Measurements from ENCODE around the gene TBC1D8. TPM values are rescaled to one million over a fixed set of nuclear protein-coding genes. Genes with fewer than 3 reads are reported as not detected.

Gene TBC1D8
- total and polyA plus RNA-seq, 7 experiments from 2014 or later: 0.30 to 20.1 (median 2.2) TPM

DNA sequence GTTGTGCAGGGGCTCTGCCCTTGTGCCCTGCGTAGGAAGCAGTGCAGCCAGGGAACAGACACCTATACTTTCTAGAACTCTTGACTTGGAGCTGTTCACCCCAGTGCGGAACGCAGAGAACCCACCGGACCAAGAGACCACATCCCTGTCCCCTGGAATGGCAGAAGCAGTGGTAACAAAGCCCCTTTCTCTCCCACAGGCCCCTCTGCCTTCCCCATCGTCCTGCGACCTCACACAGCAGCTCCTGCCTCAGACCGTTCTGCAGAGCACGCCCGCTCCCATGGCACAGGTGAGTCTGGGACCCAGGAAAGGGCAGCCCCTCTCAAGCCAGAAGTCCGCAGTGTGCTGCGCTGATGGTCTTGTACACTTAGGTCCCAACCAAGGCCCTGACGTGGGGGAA is 173.7 kb downstream of the TBC1D8 start:
- no peak overlapping the region for H3K27ac Mint-ChIP-seq
- ChIA-PET CTCF (interaction anchor here (2.1 kb wide), 1 partner anchor 367 kb away, joined by 7 read pairs; no protein-coding TSS in a partner anchor), POLR2A (no interaction called here)
- no peak overlapping the region for H3K27ac ChIP-seq (ENCODE audit: low read depth, low read length)
- no peak overlapping the region for H3K4me3 Mint-ChIP-seq
- DNase-seq (no peak), ATAC-seq (no peak)
- no peaks in the 10 kb centered on the region for H3K27me3 Mint-ChIP-seq
- H3K9me3 ChIP-seq (ENCODE audit: control insufficient read depth in 2 of 3, low read length in 3 of 3): no peaks in the 10 kb centered on the region
- peaks cover 0 to 1% (median 0%) of the 10 kb centered on the region in 11 donors for H3K9me3 Mint-ChIP-seq
- H3K36me3 Mint-ChIP-seq: peaks cover 0 to 21% (median 0%) of the 10 kb centered on the region in 5 donors
- H3K36me3 ChIP-seq (ENCODE audit: control insufficient read depth in 2 of 3, insufficient read depth in 3 of 3, low read length in 3 of 3): peaks cover 0 to under 1% (median 0%) of the 10 kb centered on the region in 3 experiments
- intact Hi-C loops (cut with micrococcal nuclease): no loop called here
- no peak overlapping the region for H3K4me3 ChIP-seq (ENCODE audit: low read length)
- H3K4me1 Mint-ChIP-seq: peaks cover 0 to 3% (median 0%) of the 10 kb centered on the region in 7 donors
- H3K4me1 ChIP-seq (ENCODE audit: control insufficient read depth in 2 of 2, insufficient read depth in 2 of 2, low read length in 2 of 2): no peaks in the 10 kb centered on the region
- no peaks in the 10 kb centered on the region for H3K27me3 ChIP-seq (ENCODE audit: control insufficient read depth in 2 of 2, insufficient read depth in 2 of 2, low read length in 2 of 2)

DNA sequence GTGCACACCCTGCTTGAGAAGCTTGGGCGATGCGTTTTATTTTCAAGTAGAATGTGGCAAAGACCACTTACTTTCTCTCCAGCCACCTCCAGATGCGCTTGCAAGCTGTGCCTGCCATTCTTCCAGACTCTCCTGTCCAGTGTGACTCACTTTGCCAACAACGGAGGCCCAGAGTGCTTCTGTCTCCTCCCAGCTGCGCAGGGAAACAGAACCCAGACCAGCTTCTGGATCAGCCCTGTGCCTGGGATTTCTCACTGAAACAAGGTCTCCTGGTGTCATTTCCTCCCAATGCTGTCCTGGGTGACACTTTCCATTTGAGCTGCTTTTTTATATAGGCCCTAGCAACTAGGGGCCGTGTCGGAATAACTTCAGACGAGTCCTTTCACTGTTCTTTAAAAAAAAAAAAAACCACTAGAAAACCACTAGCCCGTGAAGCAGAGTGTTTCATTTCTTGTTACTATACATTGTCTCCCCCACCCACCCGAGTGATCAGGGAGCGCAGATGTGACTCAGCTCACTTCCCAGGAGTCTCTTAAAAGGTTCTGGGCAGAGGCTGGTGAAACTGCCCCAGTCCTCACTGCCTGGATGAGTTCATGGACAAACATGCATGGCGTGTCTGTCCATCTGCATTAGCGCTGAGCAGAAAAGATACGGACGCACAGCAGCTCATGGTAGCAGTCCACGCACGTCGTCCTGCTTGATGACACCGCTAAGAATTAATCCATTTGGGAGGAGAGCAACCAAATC is 174.4 kb downstream of the TBC1D8 start:
- ChIA-PET POLR2A (interaction anchor here (0.6 kb wide), 1 partner anchor 225 kb away, joined by 6 read pairs; no protein-coding TSS in a partner anchor), CTCF (interaction anchor here (0.7 to 2.1 kb wide), 2 partner anchors 301 to 367 kb away, joined by 3 to 7 read pairs; no protein-coding TSS in a partner anchor)
- no peaks in the 10 kb centered on the region for H3K27me3 Mint-ChIP-seq
- peaks cover 0 to 3% (median 0%) of the 10 kb centered on the region in 7 donors for H3K4me1 Mint-ChIP-seq
- no peak for ATAC-seq
- Histone ChIP-seq H3K9me3 (ENCODE audit: control insufficient read depth in 2 of 3, low read length in 3 of 3) (no peaks in the 10 kb centered on the region), H3K4me1 (ENCODE audit: control insufficient read depth in 2 of 2, insufficient read depth in 2 of 2, low read length in 2 of 2) (no peaks in the 10 kb centered on the region), H3K36me3 (ENCODE audit: control insufficient read depth in 2 of 3, insufficient read depth in 3 of 3, low read length in 3 of 3) (peaks cover 0 to 4% (median 0%) of the 10 kb centered on the region in 3 experiments), H3K27me3 (ENCODE audit: control insufficient read depth in 2 of 2, insufficient read depth in 2 of 2, low read length in 2 of 2) (no peaks in the 10 kb centered on the region), H3K27ac (ENCODE audit: low read depth, low read length) (no peak overlapping the region), H3K4me3 (ENCODE audit: low read length) (no peak overlapping the region)
- no peak overlapping the region for H3K4me3 Mint-ChIP-seq
- H3K36me3 Mint-ChIP-seq: peaks cover 0 to 25% (median under 1%) of the 10 kb centered on the region in 5 donors
- no peak overlapping the region for H3K27ac Mint-ChIP-seq
- peaks cover 0 to 1% (median 0%) of the 10 kb centered on the region in 11 donors for H3K9me3 Mint-ChIP-seq
- DNase-seq: no peak
- intact Hi-C loops (cut with micrococcal nuclease): no loop called here

DNA sequence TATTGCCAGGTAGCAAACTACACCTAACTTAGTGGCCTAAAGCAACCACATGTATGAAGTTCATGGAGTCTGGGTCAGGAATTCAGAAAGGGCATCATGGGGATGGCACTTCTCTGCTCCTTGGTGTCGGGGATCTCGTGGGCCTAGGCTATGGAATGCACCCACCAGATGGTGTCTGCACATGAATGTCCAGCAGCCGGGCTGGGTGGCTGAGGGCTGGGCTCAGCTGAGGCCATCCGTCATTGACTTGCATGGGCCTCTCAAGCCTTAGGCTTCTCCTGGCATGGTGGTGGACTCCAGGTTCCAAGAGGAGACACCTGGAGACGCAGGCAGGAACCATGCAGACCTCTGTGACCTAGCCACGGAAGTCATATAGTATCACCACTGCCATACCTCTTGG is 175.1 kb downstream of the TBC1D8 start:
- CTCF ChIA-PET: no interaction called here
- intact Hi-C loops (cut with micrococcal nuclease): no loop called here
- H3K27me3 Mint-ChIP-seq: no peaks in the 10 kb centered on the region

DNA sequence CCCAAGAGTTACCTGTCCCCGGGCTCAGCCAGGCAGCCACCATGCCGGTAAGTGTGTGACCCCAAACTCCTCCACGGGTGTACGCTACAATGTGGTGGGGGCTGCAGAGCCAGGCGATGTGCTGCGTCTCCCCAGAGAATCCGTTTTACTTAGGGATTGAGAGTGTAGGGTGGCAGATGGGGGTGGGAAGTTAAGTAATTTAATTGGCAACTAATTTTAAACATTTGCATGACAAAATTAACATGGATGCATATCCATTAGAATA is 175.7 kb downstream of the TBC1D8 start:
- Histone ChIP-seq H3K4me1 (ENCODE audit: control insufficient read depth in 2 of 2, insufficient read depth in 2 of 2, low read length in 2 of 2) (no peaks in the 10 kb centered on the region), H3K4me3 (ENCODE audit: low read length) (no peak overlapping the region), H3K27ac (ENCODE audit: low read depth, low read length) (no peak overlapping the region), H3K9me3 (ENCODE audit: control insufficient read depth in 2 of 3, low read length in 3 of 3) (no peaks in the 10 kb centered on the region), H3K36me3 (ENCODE audit: control insufficient read depth in 2 of 3, insufficient read depth in 3 of 3, low read length in 3 of 3) (peaks cover 0 to 4% (median 0%) of the 10 kb centered on the region in 3 experiments), H3K27me3 (ENCODE audit: control insufficient read depth in 2 of 2, insufficient read depth in 2 of 2, low read length in 2 of 2) (no peaks in the 10 kb centered on the region)
- ATAC-seq (no peak), DNase-seq (no peak)
- ChIA-PET CTCF (no interaction called here), POLR2A (no interaction called here)
- Mint-ChIP-seq H3K4me1 (peaks cover 0 to 3% (median 0%) of the 10 kb centered on the region in 7 donors), H3K9me3 (peaks cover 0 to 1% (median 0%) of the 10 kb centered on the region in 11 donors), H3K27ac (no peak overlapping the region), H3K4me3 (no peak overlapping the region), H3K27me3 (no peaks in the 10 kb centered on the region), H3K36me3 (peaks cover 0 to 36% (median 6%) of the 10 kb centered on the region in 5 donors)
- intact Hi-C loops (cut with micrococcal nuclease): no loop called here

More for the DNA sequence above, 175.1 kb downstream of the TBC1D8 start:
- no peaks in the 10 kb centered on the region for H3K4me1 ChIP-seq (ENCODE audit: control insufficient read depth in 2 of 2, insufficient read depth in 2 of 2, low read length in 2 of 2)
- POLR2A ChIA-PET: no interaction called here
- Mint-ChIP-seq H3K9me3 (peaks cover 0 to 1% (median 0%) of the 10 kb centered on the region in 11 donors), H3K27ac (no peak overlapping the region), H3K36me3 (peaks cover 0 to 30% (median 6%) of the 10 kb centered on the region in 5 donors), H3K4me3 (no peak overlapping the region), H3K4me1 (peaks cover 0 to 3% (median 0%) of the 10 kb centered on the region in 7 donors)
- ATAC-seq: no peak
- H3K27ac ChIP-seq (ENCODE audit: low read depth, low read length): no peak overlapping the region
- no peak for DNase-seq
- no peaks in the 10 kb centered on the region for H3K27me3 ChIP-seq (ENCODE audit: control insufficient read depth in 2 of 2, insufficient read depth in 2 of 2, low read length in 2 of 2)
- H3K9me3 ChIP-seq (ENCODE audit: control insufficient read depth in 2 of 3, low read length in 3 of 3): no peaks in the 10 kb centered on the region
- no peak overlapping the region for H3K4me3 ChIP-seq (ENCODE audit: low read length)
- H3K36me3 ChIP-seq (ENCODE audit: control insufficient read depth in 2 of 3, insufficient read depth in 3 of 3, low read length in 3 of 3): peaks cover 0 to 4% (median 0%) of the 10 kb centered on the region in 3 experiments

DNA sequence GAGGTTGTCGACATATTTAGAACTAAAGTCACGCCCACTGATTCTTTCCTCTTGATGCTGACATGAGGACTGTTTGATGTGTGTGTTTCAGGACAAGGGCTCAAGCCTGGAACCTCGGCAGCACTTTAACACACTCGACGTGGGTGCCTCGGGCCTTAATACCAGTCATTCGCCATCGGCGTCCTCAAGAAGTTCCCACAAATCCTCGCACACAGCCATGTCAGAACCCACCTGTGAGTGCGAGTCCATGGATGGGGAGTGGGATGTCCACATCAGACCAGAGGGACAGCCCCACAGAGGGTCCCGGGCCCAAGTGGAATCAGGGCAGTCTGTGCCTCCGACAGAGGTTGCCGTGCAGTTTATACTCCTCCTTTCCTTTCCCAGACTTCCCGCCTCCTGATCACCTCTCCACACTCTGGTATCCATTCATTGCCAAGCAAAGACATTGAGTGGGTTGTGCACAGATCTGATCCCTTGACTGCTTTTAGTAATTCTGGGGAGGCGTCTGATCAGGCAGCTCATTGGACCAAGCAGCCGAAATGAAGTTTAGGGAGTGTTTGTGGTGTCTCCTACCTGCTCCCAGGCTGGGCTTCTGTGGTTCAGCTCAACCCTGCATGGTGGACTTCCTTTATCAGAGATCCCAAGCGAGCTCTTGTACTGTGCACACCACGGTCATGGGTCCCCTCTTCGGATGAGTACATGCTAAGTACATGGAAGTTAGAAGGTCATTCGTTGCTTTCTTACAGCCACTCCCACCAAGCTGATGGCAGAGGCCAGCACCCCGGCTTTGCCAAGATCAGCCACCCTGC is 176.3 kb downstream of the TBC1D8 start:
- no peaks in the 10 kb centered on the region for H3K9me3 ChIP-seq (ENCODE audit: control insufficient read depth in 2 of 3, low read length in 3 of 3)
- no peaks in the 10 kb centered on the region for H3K27me3 ChIP-seq (ENCODE audit: control insufficient read depth in 2 of 2, insufficient read depth in 2 of 2, low read length in 2 of 2)
- intact Hi-C loops (cut with micrococcal nuclease): no loop called here
- ChIA-PET CTCF (interaction anchor here (0.8 kb wide), 1 partner anchor 87 kb away, joined by 3 read pairs; no protein-coding TSS in a partner anchor), POLR2A (no interaction called here)
- ATAC-seq (no peak), DNase-seq (no peak)
- Mint-ChIP-seq H3K9me3 (peaks cover 0 to 1% (median 0%) of the 10 kb centered on the region in 11 donors), H3K4me3 (no peak overlapping the region), H3K4me1 (peaks cover 0 to 3% (median 0%) of the 10 kb centered on the region in 7 donors), H3K27ac (no peak overlapping the region), H3K27me3 (no peaks in the 10 kb centered on the region), H3K36me3 (peaks cover 0 to 38% (median 6%) of the 10 kb centered on the region in 5 donors)
- H3K36me3 ChIP-seq (ENCODE audit: control insufficient read depth in 2 of 3, insufficient read depth in 3 of 3, low read length in 3 of 3): peaks cover 0 to 4% (median 0%) of the 10 kb centered on the region in 3 experiments
- H3K4me1 ChIP-seq (ENCODE audit: control insufficient read depth in 2 of 2, insufficient read depth in 2 of 2, low read length in 2 of 2): no peaks in the 10 kb centered on the region
- no peak overlapping the region for H3K4me3 ChIP-seq (ENCODE audit: low read length)
- no peak overlapping the region for H3K27ac ChIP-seq (ENCODE audit: low read depth, low read length)

DNA sequence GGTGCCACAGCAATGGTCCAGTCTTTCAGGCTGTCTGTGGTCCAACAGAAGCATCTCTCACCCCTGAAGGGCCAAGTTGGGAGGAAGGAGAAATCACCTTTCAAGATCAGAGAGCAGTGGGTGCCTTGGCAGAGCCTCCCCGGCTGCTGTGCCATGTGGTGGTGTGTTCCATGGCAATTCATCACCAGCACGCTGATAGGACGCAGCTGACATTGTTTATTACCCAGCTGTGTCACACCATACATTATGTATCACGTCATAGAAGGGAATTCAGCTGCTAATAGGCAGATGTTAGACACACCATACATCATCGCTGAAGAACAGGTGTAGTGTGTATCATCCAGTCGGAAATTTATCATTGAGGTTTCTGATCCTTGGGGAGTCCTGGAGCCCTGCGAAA is 178.7 kb downstream of the TBC1D8 start:
- H3K36me3 Mint-ChIP-seq: peaks cover 0 to 37% (median 12%) of the 10 kb centered on the region in 5 donors
- H3K4me1 ChIP-seq (ENCODE audit: control insufficient read depth in 2 of 2, insufficient read depth in 2 of 2, low read length in 2 of 2): no peaks in the 10 kb centered on the region
- ATAC-seq (no peak), DNase-seq (no peak)
- H3K27ac Mint-ChIP-seq: no peak overlapping the region
- no peak overlapping the region for H3K27ac ChIP-seq (ENCODE audit: low read depth, low read length)
- peaks cover 0 to 3% (median 0%) of the 10 kb centered on the region in 5 donors for H3K27me3 Mint-ChIP-seq
- H3K9me3 ChIP-seq (ENCODE audit: control insufficient read depth in 2 of 3, low read length in 3 of 3): no peaks in the 10 kb centered on the region
- no peaks in the 10 kb centered on the region for H3K27me3 ChIP-seq (ENCODE audit: control insufficient read depth in 2 of 2, insufficient read depth in 2 of 2, low read length in 2 of 2)
- no peak overlapping the region for H3K4me3 ChIP-seq (ENCODE audit: low read length)
- peaks cover 0 to 1% (median 0%) of the 10 kb centered on the region in 11 donors for H3K9me3 Mint-ChIP-seq
- H3K4me3 Mint-ChIP-seq: no peak overlapping the region
- intact Hi-C loops (cut with micrococcal nuclease): no loop called here
- H3K36me3 ChIP-seq (ENCODE audit: control insufficient read depth in 2 of 3, insufficient read depth in 3 of 3, low read length in 3 of 3): peaks cover 0 to 4% (median 0%) of the 10 kb centered on the region in 3 experiments
- ChIA-PET POLR2A (no interaction called here), CTCF (no interaction called here)
- H3K4me1 Mint-ChIP-seq: no peaks in the 10 kb centered on the region
